Naive thymus-derived CD4-positive, alpha-beta T cell (primary cell): ENCODE results near the gene FSTL3. TPM values are rescaled to one million over a fixed set of nuclear protein-coding genes. Genes with fewer than 3 reads are reported as not detected.

Source experiments
- ATAC-seq: fragments of 150-1000 bp; cut with Tn5 transposase; 2 replicates; pipeline ENCODE4 v1.10.0; 2021; ENCODE audit warnings: mild to moderate bottlenecking, moderate library complexity
- CTCF ChIA-PET: fragments of 350-600 bp; sonication (Branson Sonifier 250); formaldehyde crosslinking; loops from one replicate; lab custom pipeline; 2021; ENCODE audit warnings: antibody characterized with exemption; lab: Charles Lee
- POLR2A ChIA-PET: fragments of 350-600 bp; sonication (Branson Sonifier 250); formaldehyde crosslinking; loops from one replicate; lab custom pipeline; 2021; ENCODE audit warnings: antibody characterized with exemption, inconsistent platforms; lab: Charles Lee
- DNase-seq, 9 donors: peaks; one replicate each; pipeline versions ENCODE4 v3.0.0 to v3.0.0-alpha.2; 2020 to 2022; ENCODE audit warnings: mixed read lengths in 1 of 9
- H3K27ac ChIP-seq: one replicate; pipeline ENCODE4 v1.7.0; 2013; ENCODE audit warnings: mild to moderate bottlenecking, low read depth, low read length, moderate library complexity
- H3K27me3 ChIP-seq, 2 donors: one replicate each; pipeline ENCODE4 v1.7.0; 2013; ENCODE audit warnings: low read length in 2 of 2, mild to moderate bottlenecking in 2 of 2, moderate library complexity in 2 of 2; ENCODE audit not compliant: control insufficient read depth in 2 of 2, insufficient read depth in 2 of 2
- H3K36me3 ChIP-seq, 3 experiments: 1 replicate in 2 of 3; 2 replicates in 1 of 3; pipeline ENCODE4 v1.7.0; 2013; ENCODE audit warnings: low read length in 3 of 3, mild to moderate bottlenecking in 3 of 3, moderate library complexity in 1 of 3; ENCODE audit not compliant: insufficient read depth in 3 of 3, control insufficient read depth in 2 of 3
- H3K4me1 ChIP-seq, 2 donors: one replicate each; pipeline ENCODE4 v1.7.0; 2013; ENCODE audit warnings: low read length in 2 of 2, mild to moderate bottlenecking in 2 of 2, moderate library complexity in 1 of 2; ENCODE audit not compliant: control insufficient read depth in 2 of 2, insufficient read depth in 2 of 2
- H3K4me3 ChIP-seq: 2 replicates; pipeline ENCODE4 v1.7.0; 2013; ENCODE audit warnings: mild to moderate bottlenecking, low read length
- H3K9me3 ChIP-seq, 3 experiments: 1 replicate in 2 of 3; 2 replicates in 1 of 3; pipeline ENCODE4 v1.7.0; 2013; ENCODE audit warnings: low read length in 3 of 3; ENCODE audit not compliant: control insufficient read depth in 2 of 3
- H3K27ac Mint-ChIP-seq, 9 donors: one replicate each; pipeline ENCODE4 v1.8.0; 2020 to 2022; ENCODE audit warnings: mixed read lengths in 9 of 9, mild to moderate bottlenecking in 8 of 9, moderate library complexity in 5 of 9, inconsistent platforms in 2 of 9
- H3K27me3 Mint-ChIP-seq, 5 donors: one replicate each; pipeline ENCODE4 v1.8.0; 2021 to 2022; ENCODE audit warnings: mixed read lengths in 5 of 5, mild to moderate bottlenecking in 1 of 5
- H3K36me3 Mint-ChIP-seq, 5 donors: one replicate each; pipeline ENCODE4 v1.8.0; 2020 to 2022; ENCODE audit warnings: mixed read lengths in 5 of 5, mild to moderate bottlenecking in 3 of 5, inconsistent platforms in 1 of 5
- H3K4me1 Mint-ChIP-seq, 7 donors: one replicate each; pipeline ENCODE4 v1.8.0; 2020 to 2022; ENCODE audit warnings: mixed read lengths in 7 of 7, mild to moderate bottlenecking in 3 of 7, inconsistent platforms in 1 of 7
- H3K4me3 Mint-ChIP-seq, 10 donors: one replicate each; pipeline ENCODE4 v1.8.0; 2020 to 2022; ENCODE audit warnings: mild to moderate bottlenecking in 10 of 10, mixed read lengths in 10 of 10, moderate library complexity in 6 of 10, inconsistent platforms in 2 of 10
- H3K9me3 Mint-ChIP-seq, 11 donors: one replicate each; pipeline ENCODE4 v1.8.0; 2020 to 2022; ENCODE audit warnings: mixed read lengths in 11 of 11, mild to moderate bottlenecking in 4 of 11, inconsistent platforms in 1 of 11, moderate library complexity in 1 of 11
- intact Hi-C, 2 donors: fragments of 100-400 bp; cut with micrococcal nuclease; formaldehyde crosslinking; loops; one replicate each; pipeline ENCODE4 v1.15.1; 2023
- polyA plus RNA-seq, 2 donors: library from polyadenylated mRNA; unstranded; fragments of 300-500 nt; fragmentation: Illumina TruSeq; gene quantifications; one replicate each; pipeline ENCODE4 v1.2.3, GENCODE V29; 2021
- total RNA-seq, 6 experiments: library from RNA in 5 of 6; stranded (reverse) in 5 of 6; gene quantifications; 1 replicate in 5 of 6; 2 replicates in 1 of 6; pipeline ENCODE4 v1.2.3 and lab custom pipeline; 2021 to 2026

Gene FSTL3
- total and polyA plus RNA-seq, 7 experiments from 2014 or later, result 2.7 to 6.4 (median 4.7) TPM

GRCh38 chr19:704447-704741 is 28.2 kb downstream of the FSTL3 start:
- ChIA-PET CTCF (no interaction called here), POLR2A (no interaction called here)
- H3K9me3 ChIP-seq, result peaks cover 0 to 3% (median 0%) of the 10 kb centered on the region in 3 experiments
- Mint-ChIP-seq H3K36me3 (peaks cover 0 to 3% (median 0%) of the 10 kb centered on the region in 5 donors), H3K4me1 (peaks cover 0 to 20% (median 12%) of the 10 kb centered on the region in 7 donors), H3K9me3 (peaks cover 0 to 5% (median 0%) of the 10 kb centered on the region in 11 donors), H3K27ac (no peak overlapping the region), H3K27me3 (peaks cover 5 to 27% (median 9%) of the 10 kb centered on the region in 5 donors), H3K4me3 (peak overlapping the region in 4 of 10 donors; percentile 27 to 79 (median 50))
- H3K4me1 ChIP-seq, result peaks cover 0 to 6% of the 10 kb centered on the region in 2 donors
- intact Hi-C loops, result loop anchor here in 1 of 2 donors (1.0 kb wide), 1 partner anchor 24 kb away; no protein-coding TSS in a partner anchor
- H3K36me3 ChIP-seq, result no peaks in the 10 kb centered on the region
- no peak overlapping the region for H3K27ac ChIP-seq
- ATAC-seq (no peak), DNase-seq (no peak)
- H3K27me3 ChIP-seq, result peaks cover 0 to 5% of the 10 kb centered on the region in 2 donors
- H3K4me3 ChIP-seq, result peak overlapping the region; percentile 13

- ChIA-PET POLR2A (no interaction called here), CTCF (no interaction called here)
- no peaks in the 10 kb centered on the region for H3K36me3 ChIP-seq
- ATAC-seq (no peak), DNase-seq (no peak)
- H3K27ac ChIP-seq, result no peak within 1 kb of the TSS
- Mint-ChIP-seq H3K27ac (no peak within 1 kb of the TSS), H3K9me3 (peaks cover 0 to 4% (median 0%) of the 10 kb centered on the region in 11 donors), H3K4me3 (peak within 1 kb of the TSS in 9 of 10 donors; percentile 12 to 73 (median 51)), H3K4me1 (peaks cover 0 to 14% (median 4%) of the 10 kb centered on the region in 7 donors), H3K36me3 (no peaks in the 10 kb centered on the region), H3K27me3 (peaks cover 11 to 26% (median 16%) of the 10 kb centered on the region in 5 donors)
- peaks cover 0 to 6% of the 10 kb centered on the region in 2 donors for H3K4me1 ChIP-seq
- H3K27me3 ChIP-seq, result peaks cover 0 to 5% of the 10 kb centered on the region in 2 donors
- intact Hi-C loops, result no loop called here
- peaks cover 0 to 3% (median 0%) of the 10 kb centered on the region in 3 experiments for H3K9me3 ChIP-seq
- H3K4me3 ChIP-seq, result no peak within 1 kb of the TSS
These were observed 32.3 kb downstream of the FSTL3 start, which contains the start of gene PALM for GRCh38 chr19:708154-709143. PALM (plus strand) TSS chr19:708935; CDS start chr19:709147, 212 bp downstream.

DNA sequence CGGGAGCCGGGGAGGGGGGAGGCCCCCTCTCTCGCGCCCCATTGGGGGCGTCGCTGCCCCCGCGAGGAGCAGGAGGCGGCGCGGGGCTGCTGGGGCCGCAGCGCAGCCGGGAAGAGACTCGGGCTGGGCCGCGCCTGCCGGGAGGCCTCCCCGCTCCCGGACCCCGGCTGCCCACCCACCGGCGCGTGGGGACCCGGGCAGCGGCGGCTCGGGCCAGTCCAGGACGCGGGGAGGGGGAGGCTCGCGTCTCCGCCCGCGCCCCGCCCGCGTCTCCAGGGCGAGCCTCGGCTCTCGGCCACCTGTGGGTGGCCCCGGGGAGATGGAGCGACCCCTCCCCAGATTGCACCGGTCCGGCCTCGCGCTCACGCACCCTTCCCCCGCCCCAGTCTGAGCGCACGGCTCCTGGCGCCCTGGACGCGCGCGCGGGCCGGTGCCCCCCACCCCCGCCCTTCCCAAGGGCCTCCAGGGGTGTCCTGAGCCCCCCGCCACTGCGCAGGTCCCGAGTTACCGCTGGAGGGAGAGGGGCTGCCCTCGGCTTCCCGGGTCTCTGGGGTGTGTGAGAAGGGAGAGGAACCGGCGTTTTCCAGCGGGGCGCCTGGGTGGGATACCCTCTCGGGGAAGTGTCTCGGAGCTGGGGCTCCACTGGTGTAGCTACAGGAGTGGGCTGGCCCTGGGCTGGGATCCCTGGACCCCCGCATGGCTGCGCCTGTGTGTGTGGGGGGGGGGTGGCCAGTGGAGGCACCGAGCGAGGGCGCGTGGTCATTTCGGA is 33.2 kb downstream of the FSTL3 start:
- CTCF ChIA-PET, result no interaction called here
- POLR2A ChIA-PET, result interaction anchor here (0.6 kb wide), 1 partner anchor 328 kb away, joined by 3 read pairs; no protein-coding TSS in a partner anchor

DNA sequence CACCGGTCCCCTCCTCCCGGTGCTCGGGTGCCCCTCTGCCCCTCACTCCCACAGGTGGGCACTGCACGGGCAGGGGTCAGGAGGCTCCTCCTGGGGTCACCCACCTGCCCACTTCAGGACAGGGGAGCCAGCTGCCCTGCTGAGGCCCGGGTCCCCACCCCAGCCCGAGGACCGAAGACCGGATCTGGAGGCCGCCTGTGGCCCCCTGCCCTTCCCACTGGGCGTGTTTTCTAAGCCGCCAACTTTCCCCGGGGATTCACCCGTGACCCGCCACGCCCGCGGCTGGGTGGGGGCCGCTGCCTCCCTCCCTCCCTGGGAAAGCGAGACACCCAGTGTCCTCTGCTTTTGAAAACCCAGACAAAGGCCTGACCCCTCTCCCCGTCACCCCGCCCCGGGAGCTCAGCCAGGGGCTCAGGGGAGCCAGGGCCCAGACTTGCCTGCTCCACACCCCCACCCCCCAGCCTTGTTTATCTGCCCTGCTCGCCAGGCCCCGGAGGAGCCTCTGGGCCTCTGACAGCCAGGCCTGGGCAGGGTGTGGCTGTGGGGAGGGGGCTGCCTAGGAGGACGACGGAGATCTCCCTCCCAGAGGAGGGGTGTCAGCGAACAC is 33.9 kb downstream of the FSTL3 start:
- no peak overlapping the region for H3K4me3 ChIP-seq
- no peaks in the 10 kb centered on the region for H3K4me1 ChIP-seq
- no peaks in the 10 kb centered on the region for H3K36me3 Mint-ChIP-seq
- no peaks in the 10 kb centered on the region for H3K36me3 ChIP-seq
- H3K27ac ChIP-seq, result no peak overlapping the region
- ChIA-PET CTCF (no interaction called here), POLR2A (interaction anchor here (0.6 kb wide), 1 partner anchor 328 kb away, joined by 3 read pairs; no protein-coding TSS in a partner anchor)
- H3K4me1 Mint-ChIP-seq, result peaks cover 0 to 8% (median 0%) of the 10 kb centered on the region in 7 donors
- intact Hi-C loops, result no loop called here
- DNase-seq, result no peak
- H3K9me3 Mint-ChIP-seq, result peaks cover 0 to 4% (median 0%) of the 10 kb centered on the region in 11 donors
- H3K27me3 Mint-ChIP-seq, result peaks cover 11 to 24% (median 16%) of the 10 kb centered on the region in 5 donors
- H3K4me3 Mint-ChIP-seq, result no peak overlapping the region
- no peak for ATAC-seq
- H3K27ac Mint-ChIP-seq, result no peak overlapping the region
- peaks cover 0 to 3% (median 0%) of the 10 kb centered on the region in 3 experiments for H3K9me3 ChIP-seq
- H3K27me3 ChIP-seq, result peaks cover 0 to 5% of the 10 kb centered on the region in 2 donors

More for the DNA sequence above, 33.2 kb downstream of the FSTL3 start:
- Mint-ChIP-seq H3K4me1 (peaks cover 0 to 9% (median 0%) of the 10 kb centered on the region in 7 donors), H3K9me3 (peaks cover 0 to 4% (median 0%) of the 10 kb centered on the region in 11 donors), H3K36me3 (no peaks in the 10 kb centered on the region), H3K4me3 (no peak overlapping the region), H3K27ac (no peak overlapping the region), H3K27me3 (peaks cover 11 to 24% (median 16%) of the 10 kb centered on the region in 5 donors)
- intact Hi-C loops, result no loop called here
- Histone ChIP-seq H3K27ac (no peak overlapping the region), H3K27me3 (peaks cover 0 to 5% of the 10 kb centered on the region in 2 donors), H3K9me3 (peaks cover 0 to 3% (median 0%) of the 10 kb centered on the region in 3 experiments), H3K4me3 (no peak overlapping the region), H3K36me3 (no peaks in the 10 kb centered on the region), H3K4me1 (peaks cover 0 to 4% of the 10 kb centered on the region in 2 donors)
- DNase-seq (no peak), ATAC-seq (no peak)

GRCh38 chr19:710767-711166 is 34.6 kb downstream of the FSTL3 start:
- H3K4me3 ChIP-seq, result no peak overlapping the region
- H3K4me3 Mint-ChIP-seq, result peak overlapping the region in 2 of 10 donors; percentile 12 to 56
- no peak for DNase-seq
- H3K27ac ChIP-seq, result no peak overlapping the region
- H3K27ac Mint-ChIP-seq, result no peak overlapping the region
- intact Hi-C loops, result no loop called here
- H3K36me3 Mint-ChIP-seq, result peaks cover 0 to 6% (median 4%) of the 10 kb centered on the region in 5 donors
- H3K27me3 ChIP-seq, result peaks cover 0 to 5% of the 10 kb centered on the region in 2 donors
- ATAC-seq, result no peak
- CTCF ChIA-PET, result no interaction called here
- POLR2A ChIA-PET, result no interaction called here
- H3K9me3 Mint-ChIP-seq, result peaks cover 0 to 10% (median 5%) of the 10 kb centered on the region in 11 donors
- H3K4me1 Mint-ChIP-seq, result peaks cover 0 to 8% (median 2%) of the 10 kb centered on the region in 7 donors
- no peaks in the 10 kb centered on the region for H3K36me3 ChIP-seq
- no peaks in the 10 kb centered on the region for H3K4me1 ChIP-seq
- H3K27me3 Mint-ChIP-seq, result peaks cover 16 to 25% (median 22%) of the 10 kb centered on the region in 5 donors
- H3K9me3 ChIP-seq, result peaks cover 0 to 8% (median 0%) of the 10 kb centered on the region in 3 experiments
